ENCODE data around the gene NPLOC4. TPM values are rescaled to one million over a fixed set of nuclear protein-coding genes. Genes with fewer than 3 reads are reported as not detected.

The NPLOC4 gene
- total and polyA plus RNA-seq, 2 of the 13 experiments (the other 11 are each of a cell fraction or from before 2014, with no cell fraction given): 57.0 to 97.0 TPM

- TF ChIP-seq GTF3A (CRISPR knock-in tag; conservative IDR thresholded peaks at IDR 0.05): no peak
- TF ChIP-seq SNRNP70 (IDR thresholded peaks at IDR 0.05; ENCODE audit: low read depth, low read length): no peak
- no peak for TF ChIP-seq BRCA1 (CRISPR knock-in tag; IDR thresholded peaks at IDR 0.05)
- TF ChIP-seq TEF (CRISPR knock-in tag; IDR thresholded peaks at IDR 0.05): no peak
- no peak for TF ChIP-seq YEATS4 (CRISPR knock-in tag; IDR thresholded peaks at IDR 0.05; ENCODE audit: borderline replicate concordance)
- no peak for TF ChIP-seq NONO (IDR thresholded peaks at IDR 0.05)
- no peak; the same call in 1 of the 2 replicates for TF ChIP-seq NONO (CRISPR knock-in tag; conservative IDR thresholded peaks at IDR 0.05)
- no peak for TF ChIP-seq RCOR2 (CRISPR knock-in tag; IDR thresholded peaks at IDR 0.05)
- TF ChIP-seq ZNF782 (CRISPR knock-in tag; IDR thresholded peaks at IDR 0.05; ENCODE audit: borderline replicate concordance): no peak
- no peak for TF ChIP-seq HNRNPK (IDR thresholded peaks at IDR 0.05; ENCODE audit: low read depth, low read length, poor library complexity, severe bottlenecking)
- TF ChIP-seq ZNF713 (CRISPR knock-in tag; IDR thresholded peaks at IDR 0.05): no peak
- no peak for TF ChIP-seq ZNF260 (CRISPR knock-in tag; IDR thresholded peaks at IDR 0.05; ENCODE audit: borderline replicate concordance, low read depth)
- TF ChIP-seq ZNF407 (CRISPR knock-in tag; IDR thresholded peaks at IDR 0.05; ENCODE audit: not compliant biosample characterization): no peak
- TF ChIP-seq ZSCAN5A (CRISPR knock-in tag; IDR thresholded peaks at IDR 0.05; ENCODE audit: borderline replicate concordance): no peak
- no peak for TF ChIP-seq ZNF382 (CRISPR knock-in tag; IDR thresholded peaks at IDR 0.05; ENCODE audit: borderline replicate concordance)
- no peak for TF ChIP-seq DNMT3B (CRISPR knock-in tag; conservative IDR thresholded peaks at IDR 0.05)
- TF ChIP-seq FOXJ3 (CRISPR knock-in tag; IDR thresholded peaks at IDR 0.05; ENCODE audit: borderline replicate concordance): 0 out of 2 replicates have a peak, but pooled peaks have one; percentile 50
- no peak for TF ChIP-seq U2AF1 (optimal IDR thresholded peaks at IDR 0.05; ENCODE audit: low read depth, low read length)
- no peak for TF ChIP-seq ZNF781 (CRISPR knock-in tag; IDR thresholded peaks at IDR 0.05; ENCODE audit: borderline replicate concordance, not compliant biosample characterization)
Measured at GRCh38 chr17:81576621-81577277, 60.2 kb downstream of the NPLOC4 start (continued).

Measured in HepG2 (cell line).